HG03378 (cell line): ENCODE results near the gene RASD1.
"Not testable (repeated sequence)": the region's sequence is repeated elsewhere in the genome, so short reads cannot be mapped to it uniquely, and the experiment has no call there.

ENCODE experiments used
- ATAC-seq: cut with Tn5 transposase; IDR thresholded peaks from one replicate; pipeline ENCODE4 v1.9.1; 2021; ENCODE audit warnings: mild to moderate bottlenecking, moderate library complexity; ENCODE audit not compliant: unreplicated experiment

RASD1 gene

DNA sequence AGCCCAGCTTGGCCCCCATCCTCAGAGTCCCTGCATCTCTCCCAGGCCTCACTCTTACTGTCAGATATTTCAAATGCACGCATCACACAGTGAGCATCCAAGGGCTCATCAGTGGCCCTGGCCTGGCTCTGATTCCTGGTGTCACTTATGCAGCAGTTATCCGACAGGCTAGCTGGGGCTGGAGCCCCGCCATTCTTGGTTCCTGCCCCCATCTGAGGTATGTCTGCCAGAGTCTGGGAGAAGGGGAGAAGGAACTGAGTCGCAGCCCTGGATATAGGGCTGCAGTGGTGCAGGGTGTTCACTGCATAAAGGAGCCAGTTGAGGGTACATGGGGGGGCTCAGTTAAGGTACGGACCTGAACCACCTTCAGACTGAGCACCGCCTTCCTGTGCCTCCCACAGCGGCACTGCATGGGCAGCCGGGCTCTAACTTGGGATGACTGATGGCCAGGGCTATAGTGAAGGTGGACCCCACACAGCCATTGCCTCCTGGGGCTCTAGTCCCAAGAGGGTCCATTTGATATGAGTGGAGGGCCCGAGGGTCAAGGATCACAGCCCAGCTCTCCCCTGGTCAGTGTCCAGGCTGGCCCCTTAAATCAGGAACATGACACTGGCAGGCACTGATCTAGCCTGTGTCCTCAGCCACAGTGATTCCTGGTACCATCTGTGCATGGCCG, 1.8 kb upstream of the RASD1 start:
- ATAC-seq: no peak

DNA sequence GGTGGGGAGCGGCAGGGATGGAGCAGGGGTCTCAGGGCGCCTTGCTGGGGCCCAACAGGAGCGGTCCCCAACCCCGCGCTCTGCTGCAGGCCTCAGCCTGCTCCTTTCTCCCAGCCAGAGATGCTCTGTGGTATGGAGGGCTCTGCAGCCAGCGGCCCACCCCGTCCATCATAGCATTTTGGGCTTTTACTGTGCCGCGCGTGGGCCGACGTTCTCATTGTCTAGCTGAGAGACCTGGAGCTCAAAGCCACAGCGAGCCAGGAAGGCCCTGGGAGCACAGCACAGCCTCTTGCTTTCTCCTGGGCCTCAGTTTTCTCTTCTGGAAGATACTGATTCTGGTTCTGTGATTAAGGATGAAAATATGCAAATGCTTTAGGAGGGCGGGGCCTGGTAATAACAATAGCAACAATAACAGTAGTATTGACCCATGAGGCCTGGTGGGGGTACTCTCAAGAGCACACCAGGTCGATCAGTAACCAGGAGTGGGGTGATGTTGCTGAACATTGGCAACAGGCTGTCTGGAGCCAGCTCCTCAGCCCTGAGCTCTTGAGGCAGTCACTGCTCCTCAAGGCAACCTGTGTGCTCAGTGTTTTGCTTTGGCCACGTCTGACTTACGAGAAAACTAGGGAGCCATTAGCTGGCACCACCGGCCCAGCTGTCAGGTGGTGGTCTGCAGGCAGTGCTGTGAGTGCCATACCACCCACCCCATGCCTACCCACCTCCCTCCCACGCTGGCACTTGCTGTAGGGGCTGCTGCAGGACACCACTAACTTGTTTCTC, 1.1 kb upstream of the RASD1 start:
- ATAC-seq: no peak

DNA sequence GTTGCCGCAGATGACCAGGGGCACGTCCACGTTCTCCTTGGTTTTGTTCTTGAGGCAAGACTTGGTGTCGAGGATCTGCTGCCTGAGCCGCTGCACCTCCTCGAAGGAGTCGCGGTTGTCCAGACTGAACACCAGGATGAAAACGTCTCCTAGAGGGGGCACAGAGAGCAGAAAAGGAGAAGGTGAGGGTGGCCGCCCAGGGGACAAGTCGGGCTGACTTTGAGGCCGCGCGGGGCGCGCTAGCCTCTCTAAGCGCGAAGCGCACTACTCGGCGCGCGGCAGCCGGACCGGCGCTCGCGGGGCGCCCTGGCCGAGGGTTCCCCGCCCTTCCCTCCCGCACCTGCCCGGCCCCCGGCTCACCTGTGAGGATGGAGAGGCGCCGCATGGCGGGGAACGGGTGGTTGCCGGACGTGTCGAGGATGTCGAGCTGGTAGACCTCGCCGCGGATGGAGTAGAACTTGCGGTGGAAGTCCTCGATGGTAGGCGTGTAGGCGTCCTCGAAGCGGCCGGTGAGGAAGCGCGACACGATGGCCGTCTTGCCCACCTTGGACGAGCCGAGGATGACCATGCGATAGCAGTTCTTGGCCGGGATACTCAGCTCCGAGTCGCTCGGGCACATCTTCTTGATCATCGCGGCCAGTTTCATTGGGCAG, 533 bp downstream of the RASD1 start:
- no peak for ATAC-seq

DNA sequence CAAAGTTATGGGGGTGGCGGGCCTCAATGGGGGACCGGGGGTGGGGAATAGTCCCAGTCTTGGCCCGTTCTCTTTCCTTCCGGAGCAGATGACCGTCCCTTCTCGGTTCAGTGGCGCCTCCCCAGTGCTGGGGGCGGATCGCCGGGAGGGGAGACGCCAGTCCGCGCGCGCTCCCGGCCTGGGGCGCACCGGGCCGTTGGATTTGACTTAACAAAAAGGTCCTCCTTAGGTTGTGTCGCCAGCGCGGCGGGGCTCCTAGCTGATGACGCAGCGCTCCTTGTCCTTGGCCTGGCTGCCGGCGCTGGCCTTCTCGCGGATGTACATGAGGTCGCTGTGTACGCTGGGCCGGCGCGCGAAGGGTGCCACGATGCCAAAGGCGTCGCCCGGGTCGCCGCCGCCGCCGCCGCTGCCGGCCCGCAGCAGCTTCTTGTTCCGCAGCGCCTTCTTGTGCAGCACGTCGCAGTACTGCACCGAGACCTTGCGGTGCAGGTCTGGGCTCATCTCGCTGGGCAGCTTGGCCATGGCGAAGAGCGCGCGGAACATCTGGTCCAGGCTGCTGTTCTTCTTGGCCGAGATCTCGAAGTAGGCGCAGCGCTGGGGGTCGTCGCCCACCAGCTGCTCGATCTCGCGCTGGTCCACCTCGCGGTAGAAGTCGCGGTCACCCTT, 1.2 kb downstream of the RASD1 start:
- ATAC-seq: no peak

DNA sequence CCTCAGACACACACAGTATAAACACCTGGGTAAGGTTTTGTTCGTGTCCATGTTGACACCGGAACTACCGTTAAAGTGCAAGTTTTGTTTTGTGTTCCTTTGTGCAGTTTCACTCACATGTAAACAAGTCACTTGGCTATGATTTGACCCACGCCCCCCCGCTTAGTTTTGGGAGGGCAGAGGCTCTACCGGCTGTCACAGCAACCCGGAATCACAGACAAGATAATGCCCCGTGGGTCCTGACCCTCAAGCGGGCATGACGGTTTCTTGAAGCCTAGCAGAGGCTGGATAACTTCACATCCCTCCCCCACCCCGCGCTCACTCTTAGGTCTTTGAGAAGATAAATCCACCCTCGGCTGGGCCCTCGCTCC, 1.7 kb downstream of the RASD1 start:
- ATAC-seq: no peak

DNA sequence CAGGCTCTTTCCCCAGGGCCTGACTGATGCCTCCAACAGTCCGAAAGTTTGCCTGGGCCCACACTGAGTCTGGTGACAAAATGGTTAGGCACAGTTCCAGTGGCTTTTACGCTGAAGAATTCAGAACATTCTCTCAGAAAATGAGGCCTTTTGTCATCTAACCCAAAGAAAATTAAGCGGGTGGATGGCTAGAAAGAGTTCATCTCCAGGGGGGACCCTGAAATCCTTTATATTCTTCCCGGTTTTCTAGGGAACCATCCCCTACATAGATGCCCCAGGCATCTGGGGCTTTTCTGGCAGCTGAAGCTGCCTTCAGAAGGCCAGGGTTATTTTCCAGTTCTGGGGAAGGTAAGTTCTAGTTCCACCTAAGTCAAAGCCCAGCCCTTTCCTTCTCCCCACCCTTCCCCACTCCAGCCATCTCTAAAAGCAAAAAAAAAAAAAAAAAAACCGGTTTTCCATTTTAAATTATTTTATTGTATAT, 2.2 kb downstream of the RASD1 start:
- ATAC-seq: no peak

DNA sequence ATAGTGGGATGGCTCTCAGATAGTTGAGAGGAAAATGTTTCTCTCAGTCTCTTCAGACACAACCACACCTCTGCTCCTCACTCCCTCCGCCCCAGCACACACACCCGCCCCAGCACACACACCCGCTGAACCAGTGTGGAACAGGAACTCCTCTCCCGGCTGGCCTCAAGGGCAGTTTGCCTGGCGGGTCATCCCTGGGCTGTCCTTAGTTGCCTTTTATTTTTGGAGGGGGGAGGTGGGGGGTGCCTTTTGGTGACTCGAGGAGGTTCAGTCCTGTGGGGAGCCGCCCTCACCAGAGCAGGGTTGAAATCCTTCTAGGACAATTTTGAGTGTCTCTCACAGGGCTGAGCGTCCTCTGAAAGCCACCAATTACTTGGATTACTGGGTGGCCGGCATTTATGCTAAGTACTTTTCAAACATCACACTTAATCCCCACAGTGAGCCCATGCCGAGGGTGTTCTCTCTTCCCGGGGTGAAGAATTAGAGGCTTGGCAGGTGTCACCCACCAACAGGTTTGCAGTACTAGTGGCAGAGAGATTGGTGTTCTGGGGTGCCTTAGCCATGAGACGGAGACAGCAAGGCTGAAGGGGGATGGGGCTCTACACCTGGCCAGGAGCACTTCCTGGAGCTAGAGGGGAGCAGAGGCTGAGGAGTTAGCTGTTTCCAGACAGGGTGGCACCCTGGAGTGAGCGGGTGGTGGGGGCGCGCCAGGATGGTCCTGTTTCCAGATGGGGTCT, 2.8 kb downstream of the RASD1 start:
- ATAC-seq: no peak

DNA sequence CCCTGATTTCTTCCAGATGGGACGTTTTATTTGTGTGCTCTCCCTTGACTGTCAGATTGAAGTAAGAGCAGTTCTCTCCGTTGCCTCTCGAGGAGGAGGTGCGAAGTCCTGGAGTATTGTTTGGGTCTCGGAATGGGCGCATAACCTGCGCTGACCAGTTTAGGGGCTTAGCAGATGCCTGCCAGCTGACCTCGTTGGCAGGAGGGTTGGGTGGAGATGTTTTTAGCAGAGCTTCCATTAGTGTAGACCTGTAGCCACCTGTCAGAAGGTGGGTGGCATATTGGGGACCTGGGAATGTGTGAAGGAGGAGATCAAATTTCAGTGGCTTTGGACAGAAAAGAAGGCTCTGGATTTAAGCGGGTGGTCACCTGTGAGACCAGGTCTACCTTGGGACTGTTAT, 3.6 kb downstream of the RASD1 start:
- ATAC-seq: no peak

DNA sequence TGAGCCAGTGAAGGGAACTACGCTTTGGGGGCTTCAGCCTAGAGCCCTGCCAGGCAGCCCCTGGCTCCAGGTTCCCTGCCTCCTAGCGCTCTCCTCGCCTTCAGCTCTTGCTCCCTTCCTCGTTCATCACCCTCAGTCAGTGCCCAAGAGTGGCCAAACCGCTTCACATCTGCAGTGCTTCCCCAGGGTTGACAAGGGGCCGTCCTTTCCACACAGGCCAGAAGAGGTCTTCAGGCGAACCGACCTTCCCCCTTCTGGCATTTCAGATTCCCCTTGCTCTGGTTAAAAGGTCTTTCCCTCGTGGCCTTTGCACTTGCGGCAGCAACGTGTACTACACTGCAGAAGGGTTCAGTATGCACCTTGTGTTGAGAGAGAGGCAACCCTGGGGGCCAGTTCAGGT, 4.1 kb downstream of the RASD1 start:
- no peak for ATAC-seq

DNA sequence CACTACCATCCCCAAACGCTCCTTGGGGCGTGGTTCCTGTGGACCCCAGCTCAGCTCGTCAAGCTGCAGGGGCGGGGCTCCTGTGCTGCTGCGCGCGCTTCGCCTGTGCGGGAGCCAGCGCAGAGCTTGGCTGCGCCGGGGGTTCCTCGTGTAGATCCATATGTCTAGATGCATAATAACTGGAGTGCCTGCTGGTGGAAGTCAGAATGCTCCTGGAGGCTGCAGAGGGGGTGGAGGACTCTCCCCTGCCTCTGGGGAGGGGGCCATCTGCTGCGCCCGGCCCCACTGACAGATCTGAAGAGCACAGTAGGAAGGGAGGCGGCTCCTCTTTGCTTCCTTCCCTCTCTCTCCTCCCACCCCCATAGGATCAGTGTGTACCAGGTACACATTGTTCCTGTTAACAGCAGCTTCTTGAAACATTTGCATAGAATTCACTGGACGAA, 4.6 kb downstream of the RASD1 start:
- no peak for ATAC-seq

DNA sequence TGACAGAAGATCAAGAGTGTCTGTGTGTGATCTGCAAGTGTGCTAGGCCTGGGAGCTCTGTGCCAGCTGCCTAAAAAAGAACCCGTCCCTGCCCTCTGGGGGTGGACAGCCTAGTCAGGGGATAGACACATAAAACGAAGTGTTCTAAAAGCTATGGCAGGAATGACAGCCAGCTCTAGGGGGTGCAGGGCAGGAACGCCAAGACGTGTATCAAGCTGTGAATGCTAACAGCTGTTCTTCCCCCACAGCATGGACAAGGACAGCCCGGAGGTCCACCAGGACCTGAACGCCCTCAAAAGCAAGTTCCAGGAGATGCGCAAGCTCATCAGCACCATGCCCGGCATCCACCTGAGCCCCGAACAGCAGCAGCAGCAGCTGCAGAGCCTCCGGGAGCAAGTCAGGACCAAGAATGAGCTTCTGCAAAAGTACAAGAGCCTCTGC, 5.1 kb downstream of the RASD1 start:
- no peak for ATAC-seq

DNA sequence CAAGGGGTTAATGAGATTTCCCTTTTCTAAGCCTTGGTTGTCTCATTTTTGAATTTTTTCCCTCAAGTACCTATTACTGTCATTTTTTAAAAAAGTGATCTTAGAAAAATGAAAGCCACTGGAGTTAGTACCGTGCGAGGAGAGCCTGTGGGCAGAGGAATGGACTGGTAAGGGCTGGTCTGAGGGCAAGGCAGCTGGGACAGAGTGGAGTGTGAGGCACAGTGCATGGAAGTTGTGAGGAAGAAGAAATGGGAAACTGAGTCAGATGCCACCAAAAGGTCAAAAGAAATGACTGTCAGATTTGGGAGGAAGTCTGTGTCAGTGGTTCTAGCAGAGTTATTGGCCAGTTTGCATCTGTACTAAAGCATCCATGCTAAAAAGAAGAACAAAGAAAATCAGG, 8.2 kb downstream of the RASD1 start:
- ATAC-seq: no peak

DNA sequence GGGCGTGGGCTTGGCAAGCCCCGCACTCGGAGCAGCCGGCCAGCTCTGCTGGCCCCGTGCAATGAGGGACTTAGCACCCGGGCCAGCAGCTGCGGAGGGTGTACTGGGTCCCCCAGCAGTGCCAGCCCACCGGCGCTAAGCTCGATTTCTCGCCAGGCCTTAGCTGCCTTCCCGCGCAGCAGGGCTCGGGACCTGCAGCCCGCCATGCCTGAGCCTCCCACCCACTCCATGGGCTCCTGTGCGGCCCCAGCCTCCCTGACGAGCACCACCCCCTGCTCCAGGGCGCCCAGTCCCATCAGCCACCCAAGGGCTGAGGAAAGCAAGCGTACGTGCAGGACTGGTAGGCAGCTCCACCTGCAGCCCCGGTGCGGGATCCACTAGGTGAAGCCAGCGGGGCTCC, 9.8 kb downstream of the RASD1 start:
- not testable (repeated sequence) for ATAC-seq

DNA sequence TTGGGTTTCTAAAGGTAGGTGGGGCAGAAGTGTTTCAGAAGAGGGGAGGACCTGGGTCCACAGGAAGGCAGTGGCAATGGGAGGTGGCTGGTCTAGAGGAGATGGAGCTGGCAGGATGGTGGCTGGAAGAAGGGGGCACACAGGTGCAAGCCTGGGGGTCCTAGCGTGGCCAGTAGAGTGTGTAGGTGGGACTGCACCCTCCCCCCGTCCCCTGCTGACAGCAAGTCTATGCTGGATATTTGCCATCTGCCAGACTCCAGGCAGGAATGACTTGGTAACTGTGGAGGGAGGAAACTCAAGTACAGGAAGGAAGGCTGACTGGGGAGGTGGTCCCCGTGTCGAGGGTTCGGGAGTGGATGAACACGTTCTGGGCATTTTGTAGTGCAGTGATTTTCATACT, 10.8 kb downstream of the RASD1 start:
- ATAC-seq: no peak

DNA sequence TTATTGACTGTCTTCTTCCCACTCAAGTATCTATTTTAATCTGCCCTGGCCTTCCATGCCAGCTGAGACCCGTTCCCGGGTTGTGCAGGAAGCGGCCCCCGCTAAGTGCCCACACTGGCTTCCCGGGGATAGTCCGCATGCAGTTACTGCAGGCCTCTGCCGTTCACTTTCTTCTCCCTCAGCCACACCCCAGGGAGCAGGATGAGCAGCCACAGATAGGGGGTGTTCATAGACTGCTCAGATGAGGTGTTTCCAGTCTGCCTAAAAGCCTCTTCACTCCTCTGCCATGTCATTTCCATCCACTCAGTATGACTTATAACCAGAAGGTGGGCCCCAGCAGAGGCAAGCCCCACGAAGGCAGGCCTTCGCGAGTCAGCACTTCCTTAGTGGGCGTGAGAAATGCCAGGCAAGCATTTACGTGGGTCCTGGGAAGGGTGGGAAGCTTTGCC, 11.7 kb downstream of the RASD1 start:
- ATAC-seq: no peak

DNA sequence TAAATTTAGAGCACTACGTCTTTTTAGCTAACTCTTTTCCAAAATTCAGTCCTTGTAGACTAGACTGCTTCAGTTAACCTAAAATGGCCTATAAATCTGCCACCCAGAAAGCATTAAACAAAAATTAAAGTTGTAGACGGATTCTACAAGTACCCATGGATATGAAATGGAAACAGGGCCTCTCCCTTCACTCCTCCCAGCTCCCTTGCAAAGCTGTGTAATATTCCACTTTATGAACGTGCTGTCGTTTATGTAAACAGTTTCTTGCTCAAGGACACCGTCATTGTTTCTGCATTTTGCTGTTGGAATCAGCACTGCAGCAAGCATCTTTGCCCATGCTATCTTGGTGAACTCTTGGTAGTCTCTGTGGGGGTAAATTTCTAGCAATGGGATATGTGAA, 14.3 kb downstream of the RASD1 start:
- no peak for ATAC-seq

DNA sequence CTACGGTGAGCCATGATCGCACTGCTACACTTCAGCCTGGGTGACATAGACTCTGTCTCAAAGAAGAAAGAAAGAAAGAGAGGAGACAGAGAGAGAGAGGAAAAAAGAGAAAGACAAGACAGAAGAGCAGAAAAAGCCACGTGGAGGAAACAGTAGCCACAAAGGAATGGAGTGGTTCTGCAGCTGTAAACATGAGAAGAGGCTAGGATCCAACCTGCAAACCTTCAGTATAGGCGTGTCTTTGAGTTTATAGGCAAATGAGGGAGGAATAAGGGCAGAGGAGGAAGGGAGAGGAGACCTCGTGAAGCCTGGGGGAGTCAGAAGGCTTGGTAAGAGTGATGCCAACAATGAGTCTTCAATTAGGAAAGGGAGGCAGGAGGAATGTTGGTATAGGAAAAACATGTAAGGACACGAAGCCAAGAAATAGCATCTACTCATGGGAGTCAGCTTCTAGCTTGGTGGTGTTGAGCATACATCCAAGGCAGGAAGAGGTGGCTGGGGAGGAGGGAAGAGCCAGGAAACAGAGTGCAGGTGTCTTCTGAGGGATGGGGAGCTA, 15.5 kb downstream of the RASD1 start:
- ATAC-seq: no peak

DNA sequence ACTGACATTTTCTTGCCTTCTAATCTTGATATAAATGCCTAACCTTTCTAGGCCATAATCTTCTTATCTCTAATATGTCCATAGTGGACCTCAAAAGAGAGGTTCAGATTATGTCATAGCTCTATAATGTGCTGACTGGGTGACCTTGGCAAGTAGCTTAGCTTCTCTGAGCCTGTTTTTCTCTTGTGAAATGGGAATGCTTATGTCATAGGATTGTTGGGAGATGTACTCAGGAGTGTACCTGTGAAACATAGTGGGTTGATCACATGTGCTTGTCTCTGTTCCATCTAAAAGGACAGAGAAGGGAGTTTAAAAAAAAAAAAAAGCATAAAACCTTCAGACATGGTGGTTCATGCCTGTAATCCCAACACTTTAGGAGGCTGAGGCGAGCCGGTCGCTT, 17.0 kb downstream of the RASD1 start:
- ATAC-seq: no peak

DNA sequence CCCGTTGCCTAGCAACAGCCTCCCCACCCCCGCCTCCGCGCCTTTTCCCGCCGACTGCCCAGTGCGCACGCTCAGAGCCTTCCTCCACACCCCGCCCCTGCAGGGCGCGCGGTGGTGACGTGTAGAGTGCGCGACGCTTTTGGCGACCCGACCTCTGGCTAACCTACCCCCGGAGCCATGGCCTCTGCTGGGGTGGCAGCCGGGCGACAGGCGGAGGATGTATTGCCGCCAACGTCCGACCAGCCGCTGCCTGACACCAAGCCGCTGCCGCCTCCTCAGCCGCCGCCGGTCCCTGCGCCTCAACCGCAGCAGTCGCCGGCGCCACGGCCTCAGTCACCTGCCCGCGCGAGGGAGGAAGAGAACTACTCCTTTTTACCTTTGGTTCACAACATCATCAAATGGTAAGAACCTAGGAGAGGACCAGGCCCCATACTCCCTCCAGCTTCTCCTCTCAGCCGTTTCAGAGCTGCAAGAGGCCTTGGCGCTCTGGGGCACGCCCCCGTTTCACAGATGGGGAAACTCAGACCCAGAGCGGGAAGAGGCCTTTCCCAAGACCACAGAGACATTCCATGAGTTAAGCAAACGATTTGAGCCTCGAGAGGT, 19.2 kb downstream of the RASD1 start, which contains the start of gene MED9:
MED9 (plus strand) TSS at position 136 of the 603 bp plus-strand sequence; CDS start at position 178, 42 bp downstream.
- no peak for ATAC-seq

DNA sequence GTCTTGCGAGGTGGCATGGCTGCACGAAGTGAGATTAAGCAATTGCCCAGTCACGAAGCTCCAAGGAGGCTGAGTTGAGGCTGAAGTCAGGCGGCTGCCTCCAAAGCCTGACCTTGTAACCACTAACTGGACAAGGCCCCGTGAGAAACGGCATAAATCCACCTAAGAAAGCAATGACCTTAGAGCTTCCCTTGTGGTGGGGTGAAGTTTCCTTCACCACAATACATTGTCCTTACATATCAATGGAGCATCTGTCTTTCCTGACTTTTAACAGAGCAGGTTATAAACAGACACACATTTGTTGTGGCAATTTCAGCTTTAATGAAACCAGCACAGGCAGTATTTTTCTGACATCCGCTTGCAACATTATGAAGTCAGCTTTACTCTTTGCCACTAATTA, 21.9 kb downstream of the RASD1 start:
- ATAC-seq: no peak
